PFSK-1 (cell line): ENCODE data around the gene GCAT.
A peak's percentile ranks its signal among the peaks of the same experiment; 100 is the strongest.

Experiments
- FOXP2 ChIP-seq: optimal IDR thresholded peaks from 2 replicates; pipeline ENCODE3; 2011; ENCODE audit warnings: borderline replicate concordance, control low read depth, inconsistent platforms; ENCODE audit not compliant: insufficient read depth; ENCODE audit errors: extremely low read length, extremely low read depth
- POLR2AphosphoS5 ChIP-seq: IDR thresholded peaks from 2 replicates; pipeline ENCODE4 v1.6.1; 2012; ENCODE audit warnings: low read depth, mild to moderate bottlenecking, control low read depth, low read length, moderate library complexity
- SIN3A ChIP-seq: IDR thresholded peaks from 2 replicates; pipeline ENCODE4 v1.6.1; 2012; ENCODE audit warnings: mild to moderate bottlenecking, low read length, moderate library complexity, borderline replicate concordance; ENCODE audit not compliant: insufficient read depth
- TAF1 ChIP-seq: IDR thresholded peaks from 2 replicates; pipeline ENCODE4 v1.6.1; 2012; ENCODE audit warnings: low read length, control low read depth, borderline replicate concordance; ENCODE audit not compliant: insufficient read depth
- TF ChIP-seq, protein P1 (sequence below), 2 experiments: IDR thresholded peaks; 2 replicates each; pipeline versions ENCODE4 v1.6.1 to v1.8.0; 2011 to 2012; ENCODE audit warnings: low read depth in 2 of 2, low read length in 2 of 2, control low read depth in 1 of 2, inconsistent platforms in 1 of 2, mild to moderate bottlenecking in 1 of 2, moderate library complexity in 1 of 2; ENCODE audit not compliant: insufficient read depth in 1 of 2

The GCAT gene

DNA sequence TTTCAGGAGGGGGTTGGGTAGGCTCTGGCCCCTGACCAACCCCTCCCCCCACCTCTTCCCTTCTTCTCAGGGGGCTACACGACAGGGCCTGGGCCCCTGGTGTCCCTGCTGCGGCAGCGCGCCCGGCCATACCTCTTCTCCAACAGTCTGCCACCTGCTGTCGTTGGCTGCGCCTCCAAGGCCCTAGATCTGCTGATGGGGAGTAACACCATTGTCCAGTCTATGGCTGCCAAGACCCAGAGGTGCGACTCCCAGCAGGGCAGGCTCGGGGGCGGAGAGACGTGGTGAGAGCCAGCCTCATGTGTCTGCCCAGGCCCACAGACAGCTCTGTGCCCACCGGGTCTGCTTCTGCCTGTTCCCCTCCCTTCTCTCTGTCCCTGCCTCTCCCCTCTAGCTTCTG lies 7.9 kb downstream of the GCAT start:
- TF ChIP-seq TAF1 (no peak), FOXP2 (no peak), POLR2AphosphoS5 (no peak), SIN3A (no peak)
- TF ChIP-seq, protein P1, sequence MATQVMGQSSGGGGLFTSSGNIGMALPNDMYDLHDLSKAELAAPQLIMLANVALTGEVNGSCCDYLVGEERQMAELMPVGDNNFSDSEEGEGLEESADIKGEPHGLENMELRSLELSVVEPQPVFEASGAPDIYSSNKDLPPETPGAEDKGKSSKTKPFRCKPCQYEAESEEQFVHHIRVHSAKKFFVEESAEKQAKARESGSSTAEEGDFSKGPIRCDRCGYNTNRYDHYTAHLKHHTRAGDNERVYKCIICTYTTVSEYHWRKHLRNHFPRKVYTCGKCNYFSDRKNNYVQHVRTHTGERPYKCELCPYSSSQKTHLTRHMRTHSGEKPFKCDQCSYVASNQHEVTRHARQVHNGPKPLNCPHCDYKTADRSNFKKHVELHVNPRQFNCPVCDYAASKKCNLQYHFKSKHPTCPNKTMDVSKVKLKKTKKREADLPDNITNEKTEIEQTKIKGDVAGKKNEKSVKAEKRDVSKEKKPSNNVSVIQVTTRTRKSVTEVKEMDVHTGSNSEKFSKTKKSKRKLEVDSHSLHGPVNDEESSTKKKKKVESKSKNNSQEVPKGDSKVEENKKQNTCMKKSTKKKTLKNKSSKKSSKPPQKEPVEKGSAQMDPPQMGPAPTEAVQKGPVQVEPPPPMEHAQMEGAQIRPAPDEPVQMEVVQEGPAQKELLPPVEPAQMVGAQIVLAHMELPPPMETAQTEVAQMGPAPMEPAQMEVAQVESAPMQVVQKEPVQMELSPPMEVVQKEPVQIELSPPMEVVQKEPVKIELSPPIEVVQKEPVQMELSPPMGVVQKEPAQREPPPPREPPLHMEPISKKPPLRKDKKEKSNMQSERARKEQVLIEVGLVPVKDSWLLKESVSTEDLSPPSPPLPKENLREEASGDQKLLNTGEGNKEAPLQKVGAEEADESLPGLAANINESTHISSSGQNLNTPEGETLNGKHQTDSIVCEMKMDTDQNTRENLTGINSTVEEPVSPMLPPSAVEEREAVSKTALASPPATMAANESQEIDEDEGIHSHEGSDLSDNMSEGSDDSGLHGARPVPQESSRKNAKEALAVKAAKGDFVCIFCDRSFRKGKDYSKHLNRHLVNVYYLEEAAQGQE (IDR thresholded peaks at IDR 0.05; ENCODE audit: insufficient read depth in 1 of 2, low read depth in 2 of 2, low read length in 2 of 2) = no peak

DNA sequence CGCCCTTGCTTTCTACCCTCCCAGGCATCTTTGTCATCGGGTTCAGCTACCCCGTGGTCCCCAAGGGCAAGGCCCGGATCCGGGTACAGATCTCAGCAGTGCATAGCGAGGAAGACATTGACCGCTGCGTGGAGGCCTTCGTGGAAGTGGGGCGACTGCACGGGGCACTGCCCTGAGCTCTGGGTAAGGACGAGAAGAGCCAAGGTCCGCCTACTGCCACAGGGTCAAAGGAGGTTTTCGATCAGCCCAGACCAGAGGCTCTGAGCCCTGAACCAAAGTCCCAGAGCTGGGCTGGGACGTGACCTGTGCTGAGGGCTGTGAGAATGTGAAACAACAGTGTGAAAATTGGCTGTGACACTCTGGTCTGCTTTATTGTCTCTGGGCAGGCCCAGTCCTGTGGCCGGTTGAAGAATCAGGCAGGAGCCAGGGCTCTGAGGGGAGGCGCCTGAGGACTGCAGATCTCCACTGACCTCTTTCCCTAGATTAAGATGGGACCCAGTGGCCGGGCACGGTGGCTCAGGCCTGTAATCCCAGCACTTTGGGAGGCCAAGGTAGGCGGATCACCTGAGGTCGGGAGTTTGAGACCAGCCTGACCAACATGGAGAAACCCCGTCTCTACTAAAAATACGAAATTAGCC lies 8.9 kb downstream of the GCAT start:
- TF ChIP-seq FOXP2 = no peak
- TF ChIP-seq, protein P1 (IDR thresholded peaks at IDR 0.05; ENCODE audit: insufficient read depth in 1 of 2, low read depth in 2 of 2, low read length in 2 of 2) = no peak
- no peak for TF ChIP-seq SIN3A
- no peak for TF ChIP-seq POLR2AphosphoS5
- TF ChIP-seq TAF1 = no peak

DNA sequence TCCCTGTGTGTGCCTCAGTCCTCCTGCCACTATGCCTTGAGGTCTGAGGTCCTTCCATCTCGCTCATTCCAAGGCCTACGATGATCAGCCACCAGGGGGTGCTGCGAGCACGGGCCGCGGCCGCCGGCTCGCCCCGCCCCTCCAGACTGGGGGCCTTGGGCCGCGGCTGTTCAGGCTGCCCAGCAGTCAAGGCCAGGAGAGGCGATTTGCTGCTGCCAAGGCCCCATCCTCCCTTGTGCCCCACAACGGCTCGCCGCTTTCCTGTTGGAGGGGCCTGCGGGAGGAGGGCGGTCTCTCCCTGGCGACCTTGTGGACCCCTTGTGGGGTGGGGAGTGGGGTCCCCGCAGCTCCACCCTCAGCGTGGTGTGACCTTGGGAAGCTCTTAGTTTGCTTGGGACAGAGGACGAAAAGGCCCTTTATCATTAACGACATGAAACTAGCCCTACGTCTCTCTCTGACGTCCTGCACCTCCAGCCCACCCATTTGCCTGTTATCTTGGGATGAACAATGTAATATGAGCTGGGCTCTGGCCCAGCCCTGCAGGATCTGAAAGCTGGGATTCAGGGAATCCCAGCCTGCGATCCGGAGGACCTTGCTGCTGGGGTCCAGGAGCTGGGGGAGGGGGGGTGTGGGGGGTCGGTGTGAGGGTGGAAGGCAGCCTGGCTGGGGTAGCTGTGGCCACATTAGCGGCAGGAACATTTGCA lies 10.1 kb downstream of the GCAT start:
- no peak for TF ChIP-seq TAF1
- peak; percentile 83 for TF ChIP-seq FOXP2
- TF ChIP-seq POLR2AphosphoS5 = no peak

DNA sequence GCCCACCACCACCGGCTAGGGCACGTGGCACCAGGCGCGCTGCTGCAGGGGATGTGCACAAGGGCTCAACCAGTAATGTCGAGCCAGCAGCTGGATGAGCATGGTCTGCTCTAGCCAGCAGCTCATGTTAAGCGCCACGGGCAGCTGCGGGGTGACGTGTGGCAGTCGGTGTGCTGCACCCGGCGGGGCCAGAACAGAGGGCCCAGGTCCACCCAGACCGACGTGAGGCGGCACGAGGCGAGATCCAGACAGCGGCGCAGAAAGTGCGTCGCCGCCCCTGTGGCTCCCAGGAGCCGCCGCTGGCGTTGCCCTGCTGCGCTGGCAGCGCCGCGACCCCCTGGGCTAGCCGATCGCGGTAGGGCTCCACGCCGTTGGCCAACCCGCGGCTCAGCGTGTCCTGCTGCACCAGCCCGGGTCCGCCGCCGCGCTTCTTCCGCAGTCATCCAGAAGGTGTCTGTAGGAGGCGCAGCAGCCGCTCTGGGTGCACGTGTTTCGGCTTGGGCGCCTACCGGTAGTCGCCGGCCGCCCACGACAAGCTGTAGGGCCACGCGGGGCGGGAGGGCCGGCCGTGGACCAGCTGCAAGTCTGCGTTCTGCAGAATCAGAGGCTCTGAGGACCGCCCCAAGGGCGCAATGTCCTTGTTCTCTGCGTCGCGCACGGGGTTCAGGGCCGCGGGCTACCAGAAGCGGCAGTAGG lies 10.8 kb downstream of the GCAT start:
- TF ChIP-seq, protein P1 (IDR thresholded peaks at IDR 0.05; ENCODE audit: insufficient read depth in 1 of 2, low read depth in 2 of 2, low read length in 2 of 2) = no peak
- TF ChIP-seq FOXP2 (no peak), POLR2AphosphoS5 (no peak), SIN3A (no peak), TAF1 (no peak)

DNA sequence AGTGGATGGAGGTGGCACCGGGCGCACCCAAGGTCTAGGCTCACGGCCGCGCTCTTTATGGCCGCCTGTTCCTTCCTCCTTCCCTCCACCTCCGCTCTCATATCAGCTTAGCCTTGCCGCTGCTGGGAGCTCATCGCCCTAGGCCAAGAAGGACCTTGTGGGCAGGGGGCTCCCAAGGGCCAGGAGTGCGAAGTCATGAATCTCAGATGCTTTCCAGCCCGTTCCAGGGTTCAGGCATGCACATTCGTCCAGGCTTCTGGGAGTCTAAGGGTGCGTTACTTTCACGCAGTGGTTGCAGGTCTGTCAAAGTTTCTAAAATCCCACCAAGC lies 11.3 kb downstream of the GCAT start:
- TF ChIP-seq TAF1 = no peak
- TF ChIP-seq, protein P1 (IDR thresholded peaks at IDR 0.05; ENCODE audit: insufficient read depth in 1 of 2, low read depth in 2 of 2, low read length in 2 of 2) = no peak
- TF ChIP-seq SIN3A = no peak
- no peak for TF ChIP-seq POLR2AphosphoS5
- no peak for TF ChIP-seq FOXP2
